GM18508 (cell line): ENCODE data around the gene ARL15.

ENCODE experiments used
- ATAC-seq: cut with Tn5 transposase; IDR thresholded peaks from one replicate; pipeline ENCODE4 v1.9.1; 2021; ENCODE audit warnings: moderate number of reproducible peaks; ENCODE audit not compliant: insufficient read depth, unreplicated experiment

Gene ARL15

DNA sequence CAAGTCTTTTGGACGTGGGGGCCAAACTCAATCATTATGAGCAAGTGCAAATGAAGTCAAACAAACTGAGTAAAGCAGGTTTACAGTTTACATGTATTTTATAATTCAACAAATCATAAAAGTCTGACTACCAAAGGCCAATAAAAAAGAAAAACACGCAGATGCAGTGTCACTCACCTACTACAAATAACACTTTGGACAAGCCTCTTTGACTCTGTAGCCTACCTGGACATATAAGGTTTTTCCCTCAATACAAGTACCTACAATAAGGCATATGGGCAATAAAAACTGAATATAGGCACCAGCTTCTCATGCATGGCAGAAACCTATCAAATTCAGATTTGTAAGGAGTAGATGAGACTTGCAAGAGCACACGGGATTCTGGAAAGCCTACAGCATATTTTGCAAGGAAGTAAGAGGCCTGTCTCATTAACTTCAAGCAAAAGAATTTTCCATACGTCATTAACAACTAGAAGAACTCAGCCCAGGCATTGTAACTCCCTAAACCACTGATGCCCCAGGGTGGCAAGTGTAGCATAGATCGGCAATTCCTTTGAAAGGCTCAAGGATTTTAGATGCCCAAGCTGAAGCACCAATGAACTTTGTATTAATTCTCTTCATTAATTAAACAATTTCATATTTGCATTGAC lies 21.7 kb downstream of the ARL15 start:
- ATAC-seq, result no peak

DNA sequence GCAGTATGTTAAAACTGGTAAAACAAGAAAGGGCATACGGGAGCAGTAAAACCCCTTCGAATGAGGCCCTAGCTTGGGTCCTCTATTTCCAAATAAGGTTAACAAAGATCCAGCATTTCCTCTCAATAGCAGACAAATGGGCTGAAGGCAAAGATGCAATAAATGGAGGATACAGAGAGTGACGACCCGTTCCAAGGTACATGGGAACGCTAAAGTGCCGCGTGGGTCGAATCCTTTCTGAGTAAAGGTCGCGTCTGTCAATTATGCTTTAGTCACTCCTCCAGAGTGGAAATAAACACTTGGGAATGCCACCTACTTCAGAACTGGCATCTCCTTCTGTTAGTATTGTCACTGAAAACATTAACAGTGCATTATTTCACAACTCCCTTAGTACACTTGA lies 24.7 kb downstream of the ARL15 start:
- ATAC-seq, result no peak

DNA sequence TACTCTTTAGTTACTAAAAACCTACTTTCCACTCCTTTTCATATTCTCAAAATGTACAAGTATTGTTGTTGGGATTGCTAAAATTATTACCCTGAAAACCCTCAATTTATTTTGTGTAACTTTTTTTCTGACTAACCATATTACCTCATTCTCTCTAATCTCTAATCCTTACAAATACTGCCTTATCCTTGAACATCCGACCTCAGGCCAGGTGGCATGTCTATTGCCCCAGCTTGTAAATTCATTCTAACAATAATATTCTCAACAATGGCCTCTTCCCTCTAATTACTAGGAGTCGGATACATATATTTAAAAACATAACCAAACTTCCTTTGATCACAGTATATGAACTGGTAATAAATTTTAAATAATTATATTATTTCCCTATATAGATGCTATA lies 25.8 kb downstream of the ARL15 start:
- ATAC-seq, result no peak

DNA sequence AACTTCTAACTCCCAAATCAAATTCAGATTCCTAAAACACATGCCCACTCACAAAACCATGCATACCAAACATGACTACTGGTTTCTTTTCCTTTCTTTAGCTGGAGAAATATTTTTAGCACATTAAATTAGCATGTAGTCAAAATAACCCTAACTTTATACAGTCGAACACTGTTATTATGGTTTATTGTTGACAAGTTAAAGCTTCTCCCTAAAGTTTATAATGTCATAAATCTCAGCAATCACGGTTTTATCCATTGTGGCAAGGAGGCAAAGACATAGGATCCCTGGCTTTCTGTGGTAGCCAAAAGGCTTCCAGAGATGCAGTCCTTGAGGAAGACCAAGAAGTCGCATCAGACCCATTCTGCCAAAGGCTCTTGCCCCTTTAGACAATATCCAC lies 27.5 kb downstream of the ARL15 start:
- ATAC-seq, result no peak

DNA sequence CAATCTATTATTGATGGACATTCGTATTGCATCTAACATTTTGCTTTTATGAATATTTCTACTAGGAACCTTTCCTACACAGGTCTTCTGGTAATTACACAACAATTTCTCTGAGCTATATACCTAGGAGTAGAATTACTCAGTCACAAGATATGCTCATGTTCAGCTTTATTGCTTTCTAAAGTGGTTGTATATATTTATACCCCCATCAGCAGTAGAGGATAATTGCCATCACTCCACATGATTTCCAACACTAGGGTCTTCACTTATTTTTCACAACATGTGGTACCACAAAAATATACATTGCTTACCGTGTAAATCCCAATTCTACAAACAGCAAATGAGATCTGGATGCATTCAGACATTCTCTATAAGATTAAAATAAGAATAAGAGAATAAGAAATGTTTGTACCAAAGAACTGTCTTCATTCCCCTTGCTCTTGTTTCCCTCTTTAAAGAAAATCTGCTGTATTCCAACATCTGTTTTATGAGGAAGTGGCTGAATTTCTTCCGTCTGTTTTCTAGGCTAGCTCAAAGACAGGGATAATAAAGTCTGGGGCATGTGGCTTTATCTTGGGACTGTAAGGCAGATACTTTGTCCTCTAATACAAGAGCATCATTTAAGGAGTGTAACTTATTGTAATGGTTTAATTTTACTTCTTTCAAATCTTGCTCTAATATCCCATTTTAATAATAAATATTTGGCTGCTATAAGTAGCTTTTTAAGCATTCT lies 28.2 kb downstream of the ARL15 start:
- ATAC-seq, result no peak

DNA sequence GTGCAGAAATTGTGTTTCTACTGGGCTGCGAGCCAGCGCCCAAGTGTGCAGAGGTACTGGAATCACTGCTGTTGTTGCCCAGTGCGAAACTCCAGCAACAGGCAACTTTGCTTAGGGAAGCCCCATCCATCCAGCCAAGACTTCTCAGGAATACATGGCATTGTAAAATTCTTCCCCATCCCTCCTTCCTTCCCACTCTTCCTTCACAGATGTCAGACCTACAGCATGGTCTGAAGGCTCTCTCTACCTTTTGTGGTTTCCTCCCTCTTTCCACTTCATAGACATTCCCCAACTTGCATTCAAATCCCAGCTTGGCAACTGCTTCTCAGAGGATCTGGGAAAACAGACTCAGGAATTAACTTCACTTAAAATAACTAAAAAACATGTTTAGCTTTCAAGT lies 30.4 kb downstream of the ARL15 start:
- ATAC-seq, result no peak

DNA sequence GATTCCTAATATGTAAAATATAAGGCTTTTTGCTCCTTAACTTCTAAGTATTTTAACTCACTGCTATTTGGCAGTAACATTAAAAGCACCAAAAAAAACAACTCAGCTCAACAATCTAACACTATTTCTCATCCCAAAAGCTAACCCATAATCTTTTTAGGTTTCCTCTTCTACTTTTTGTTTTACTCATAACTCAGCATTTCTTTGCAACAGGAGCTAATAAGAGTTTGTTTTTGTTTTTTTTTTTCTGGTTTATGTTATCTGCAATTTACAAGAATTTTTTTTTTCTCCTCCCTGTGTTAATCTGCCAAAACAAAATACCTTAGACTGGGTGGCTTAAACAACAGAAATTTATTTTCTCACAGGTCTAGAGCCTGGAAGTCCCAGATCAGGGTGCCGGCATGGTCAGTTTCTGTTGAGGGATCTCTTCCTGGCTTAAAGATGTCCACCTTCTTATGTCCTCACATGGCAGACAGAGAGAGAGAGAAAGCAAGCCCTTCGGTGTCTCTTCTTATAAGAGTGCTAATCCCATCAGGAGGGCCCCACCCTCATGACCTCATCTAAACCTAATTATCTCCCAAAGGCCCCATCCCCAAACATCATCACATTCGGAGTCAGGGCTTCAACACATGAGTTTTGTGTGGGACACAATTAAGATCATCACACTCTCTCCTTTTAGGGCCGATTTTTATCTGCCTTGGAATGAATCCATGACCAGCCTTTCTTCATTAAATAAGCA lies 31.2 kb downstream of the ARL15 start:
- no peak for ATAC-seq

DNA sequence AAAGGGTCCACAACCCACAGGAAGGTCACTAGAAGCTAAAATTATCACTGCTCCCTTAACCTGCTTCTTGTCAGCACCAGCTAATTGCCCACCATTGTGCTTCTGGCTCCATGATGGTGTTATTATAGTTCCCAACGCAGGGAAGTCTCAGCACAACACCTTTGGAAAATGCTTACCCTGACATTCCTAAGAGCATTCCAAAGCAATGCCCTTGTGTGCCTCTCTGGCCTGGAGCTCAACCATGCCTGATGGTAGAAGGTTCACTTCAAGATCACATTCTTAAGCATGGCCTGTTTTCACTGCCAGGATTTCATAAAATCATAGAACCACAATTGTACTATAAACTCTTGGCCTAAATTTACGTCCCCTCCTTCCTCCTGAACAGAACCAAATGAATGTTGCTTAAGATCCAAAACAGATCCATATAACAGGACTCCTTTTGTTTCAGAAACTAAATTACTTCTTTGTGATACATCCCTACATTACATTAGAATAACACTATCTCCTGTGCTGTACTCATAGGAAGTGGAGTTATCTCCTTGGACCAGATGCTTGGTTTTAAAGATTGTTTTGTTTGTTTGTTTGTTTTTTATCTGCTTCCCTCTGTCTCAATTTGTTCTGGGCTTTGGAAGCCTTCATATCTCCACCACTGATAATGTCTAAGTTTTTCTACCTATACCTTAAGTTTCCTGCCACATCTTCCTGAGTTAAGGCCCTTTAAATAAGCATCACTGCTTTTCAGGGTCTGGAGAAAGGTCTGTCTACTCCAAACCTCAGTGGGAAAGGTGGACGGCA lies 32.1 kb downstream of the ARL15 start:
- ATAC-seq, result no peak

DNA sequence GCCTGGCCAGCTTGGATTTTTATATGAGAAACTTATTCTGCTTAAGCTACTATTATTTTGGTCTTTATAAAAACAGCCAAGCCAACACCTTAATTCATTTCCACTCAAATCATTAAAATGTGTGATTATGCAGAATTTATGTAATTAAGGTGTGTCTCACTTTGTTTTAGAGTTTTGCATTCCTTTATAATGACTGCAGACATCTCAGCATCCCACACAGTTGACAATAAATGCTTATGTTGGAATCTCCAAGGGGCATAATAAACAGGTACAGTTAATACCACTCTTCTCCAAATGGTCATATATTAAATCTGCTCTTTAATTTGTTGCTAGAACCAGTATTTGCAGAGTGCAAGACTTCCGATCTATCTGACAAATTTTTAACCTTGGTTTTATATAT lies 34.3 kb downstream of the ARL15 start:
- no peak for ATAC-seq

DNA sequence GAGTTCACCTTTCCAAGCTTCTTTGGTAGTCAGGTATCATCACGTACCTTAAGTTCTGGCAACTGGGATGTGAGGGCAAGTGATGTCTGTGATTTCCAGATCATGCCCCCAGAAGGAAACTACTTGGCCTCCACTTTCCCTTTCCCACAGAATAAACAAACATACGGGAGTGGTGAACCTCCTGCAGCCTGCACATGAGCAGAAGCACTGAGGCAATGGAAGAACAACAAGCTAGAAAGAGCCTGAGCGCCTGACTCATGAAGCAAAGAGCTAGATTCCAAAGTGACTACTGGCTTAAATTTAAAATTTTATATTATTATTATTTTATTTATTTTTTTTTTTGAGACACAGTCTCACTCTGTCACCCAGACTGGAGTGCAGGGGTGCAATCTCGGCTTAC lies 35.0 kb downstream of the ARL15 start:
- ATAC-seq, result no peak

DNA sequence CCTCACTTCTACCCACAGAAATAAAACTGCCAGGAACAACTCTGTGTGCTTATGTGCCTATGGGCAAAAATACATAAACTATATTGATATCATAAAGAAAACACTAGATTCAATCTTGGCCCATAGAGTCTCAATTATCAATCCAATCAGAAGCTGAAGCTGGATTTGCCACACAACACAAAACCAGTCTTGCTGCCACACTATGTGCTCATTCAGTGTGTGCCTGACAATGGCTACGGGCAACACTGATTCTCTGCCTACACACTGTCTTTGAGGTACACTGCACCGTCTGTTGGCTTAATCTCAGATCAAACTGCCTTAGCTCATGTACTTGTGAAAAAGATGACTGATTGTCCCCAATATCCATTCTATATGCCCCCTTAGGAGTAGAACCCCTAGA lies 35.4 kb downstream of the ARL15 start:
- no peak for ATAC-seq

DNA sequence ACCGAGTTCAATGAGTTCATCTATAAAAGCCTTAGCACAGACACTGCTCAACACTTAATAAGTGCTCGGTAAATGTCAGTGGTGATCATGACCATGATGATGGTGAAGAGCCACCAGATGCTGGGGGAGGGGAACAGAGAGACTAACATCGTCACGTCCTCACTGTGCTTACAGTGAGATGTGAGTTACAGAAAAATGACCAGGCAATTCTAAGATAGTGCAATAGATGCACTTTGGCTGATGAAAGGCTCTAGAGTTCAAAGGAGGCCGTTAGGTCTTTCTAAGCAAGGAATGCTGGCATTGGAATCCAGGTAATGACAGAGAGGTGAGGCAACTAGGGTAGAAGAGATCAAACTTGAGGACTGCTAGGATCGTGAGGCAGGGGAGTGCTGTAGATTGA lies 36.7 kb downstream of the ARL15 start:
- ATAC-seq, result no peak

DNA sequence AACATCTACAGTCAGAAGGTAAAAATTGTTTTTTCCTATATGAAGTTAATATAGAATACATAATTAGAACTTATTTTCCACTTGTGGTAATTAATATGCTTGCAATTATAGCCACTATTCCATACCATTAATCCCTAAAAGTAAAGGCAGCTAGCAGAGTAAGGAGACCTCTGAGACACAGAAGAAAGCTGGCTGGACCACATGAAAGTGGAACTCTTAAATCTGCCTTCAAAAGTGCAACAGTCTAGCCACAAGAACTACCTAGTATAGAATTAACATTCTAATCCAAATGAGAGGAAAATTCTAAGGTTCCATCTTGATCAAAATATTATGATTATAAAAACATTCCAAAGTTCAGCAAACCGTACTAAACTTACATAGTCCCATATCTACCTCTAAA lies 37.6 kb downstream of the ARL15 start:
- ATAC-seq, result no peak

DNA sequence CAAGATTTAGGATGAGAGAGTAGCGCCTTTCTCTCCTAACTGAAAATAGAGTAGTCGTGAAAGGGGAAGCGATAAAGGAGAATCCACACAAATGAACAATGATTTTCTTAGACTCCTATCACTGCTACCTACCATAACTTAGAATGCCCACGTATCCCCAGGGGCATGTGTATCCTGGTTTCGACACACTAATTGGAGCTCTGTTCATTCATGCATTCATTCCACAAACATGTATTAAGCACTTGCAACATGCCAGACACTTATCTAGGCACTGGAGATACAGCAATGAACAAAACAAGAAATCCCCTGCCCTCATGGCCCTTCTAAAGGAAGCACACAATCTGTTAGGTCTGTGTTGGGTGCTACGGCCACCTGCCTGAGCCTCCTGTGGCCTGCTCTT lies 40.0 kb downstream of the ARL15 start:
- ATAC-seq, result no peak

DNA sequence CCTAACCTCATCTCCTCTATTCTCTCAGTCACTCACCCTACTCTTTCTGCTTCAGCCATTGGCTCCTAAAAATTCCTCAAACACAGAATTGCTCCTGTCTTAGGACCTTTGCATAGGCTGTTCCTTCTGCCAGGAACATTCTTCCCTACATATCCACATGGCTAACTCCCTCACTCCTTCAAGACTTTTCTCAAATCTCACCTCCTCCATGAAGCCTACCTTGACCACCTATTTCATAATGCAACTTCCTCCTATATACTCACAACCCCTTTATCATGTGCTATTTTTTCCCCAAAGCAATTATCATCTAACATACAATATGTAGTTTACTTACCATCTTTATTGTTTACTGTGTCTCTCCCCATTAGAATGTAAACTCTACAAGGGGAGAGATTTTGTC lies 45.8 kb downstream of the ARL15 start:
- no peak for ATAC-seq

DNA sequence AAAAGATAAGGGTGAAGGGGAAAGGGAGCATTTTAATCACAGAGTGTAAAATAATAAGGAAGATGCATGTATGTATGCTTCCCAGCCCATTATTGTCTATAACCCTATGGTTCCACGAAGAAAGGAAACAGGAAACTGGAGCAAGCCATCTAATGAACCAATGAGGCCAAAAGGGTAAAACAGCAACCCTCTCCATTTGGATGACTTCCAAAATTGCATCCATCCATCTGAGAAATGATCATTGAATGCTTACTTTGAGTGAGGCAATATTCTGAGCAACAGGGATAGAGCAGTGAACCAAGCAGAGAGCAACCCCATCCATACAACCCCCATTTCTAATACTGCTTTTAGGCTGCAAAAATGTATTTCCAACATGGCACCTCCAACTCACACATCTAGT lies 46.9 kb downstream of the ARL15 start:
- ATAC-seq, result no peak

DNA sequence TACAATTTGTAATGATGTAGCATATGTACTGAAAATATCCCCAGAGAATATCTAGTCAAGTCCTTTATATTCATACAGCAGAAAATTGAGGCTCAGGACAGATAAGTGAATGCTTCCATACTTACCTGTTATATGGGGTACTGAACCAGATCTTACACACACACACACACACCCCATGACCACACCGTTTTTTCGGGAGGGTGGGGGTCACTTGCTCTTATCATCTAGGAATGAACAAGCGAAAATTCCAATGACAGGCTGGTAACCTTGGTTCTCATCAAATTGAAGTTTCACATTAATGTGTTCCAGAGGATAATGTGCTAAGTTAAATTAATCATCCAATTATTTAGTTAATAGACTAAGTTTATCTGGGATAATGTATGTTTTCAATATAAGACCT lies 48.8 kb downstream of the ARL15 start:
- no peak for ATAC-seq

DNA sequence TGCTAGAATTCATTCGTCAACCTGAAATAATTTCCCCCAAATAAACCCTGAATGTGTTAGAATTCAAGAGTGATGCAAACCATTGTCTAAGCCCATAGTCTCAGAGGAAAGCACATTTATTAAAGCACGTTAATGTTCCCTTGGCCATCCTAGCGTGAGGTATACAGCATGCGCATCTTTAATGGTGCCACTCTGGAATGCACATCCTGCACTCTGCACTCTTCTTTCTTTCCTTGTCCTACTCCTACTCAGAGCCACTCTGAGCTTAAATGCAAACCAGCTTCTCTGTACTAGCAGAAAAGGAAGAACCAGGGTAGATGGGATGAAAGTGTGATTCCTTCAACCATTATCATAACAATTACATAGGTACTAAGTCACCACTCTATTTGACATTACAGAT lies 50.4 kb downstream of the ARL15 start:
- no peak for ATAC-seq

DNA sequence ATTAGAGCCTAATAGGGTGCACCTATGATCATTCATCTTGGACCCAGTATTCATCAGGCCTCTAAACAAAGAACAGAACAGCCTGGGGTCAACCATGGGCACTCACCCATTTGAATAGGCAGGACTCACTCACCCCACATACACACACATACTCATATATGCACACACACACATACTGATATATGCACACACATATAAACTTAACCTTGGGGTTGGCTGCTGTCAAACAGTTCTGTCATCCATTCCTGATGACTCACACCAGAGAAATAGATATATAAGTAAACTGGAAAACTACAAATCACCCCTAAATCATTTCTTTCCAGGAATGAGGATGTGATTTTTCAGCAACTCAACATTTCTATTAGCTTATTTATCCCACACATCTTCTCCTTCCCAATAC lies 51.3 kb downstream of the ARL15 start:
- no peak for ATAC-seq

DNA sequence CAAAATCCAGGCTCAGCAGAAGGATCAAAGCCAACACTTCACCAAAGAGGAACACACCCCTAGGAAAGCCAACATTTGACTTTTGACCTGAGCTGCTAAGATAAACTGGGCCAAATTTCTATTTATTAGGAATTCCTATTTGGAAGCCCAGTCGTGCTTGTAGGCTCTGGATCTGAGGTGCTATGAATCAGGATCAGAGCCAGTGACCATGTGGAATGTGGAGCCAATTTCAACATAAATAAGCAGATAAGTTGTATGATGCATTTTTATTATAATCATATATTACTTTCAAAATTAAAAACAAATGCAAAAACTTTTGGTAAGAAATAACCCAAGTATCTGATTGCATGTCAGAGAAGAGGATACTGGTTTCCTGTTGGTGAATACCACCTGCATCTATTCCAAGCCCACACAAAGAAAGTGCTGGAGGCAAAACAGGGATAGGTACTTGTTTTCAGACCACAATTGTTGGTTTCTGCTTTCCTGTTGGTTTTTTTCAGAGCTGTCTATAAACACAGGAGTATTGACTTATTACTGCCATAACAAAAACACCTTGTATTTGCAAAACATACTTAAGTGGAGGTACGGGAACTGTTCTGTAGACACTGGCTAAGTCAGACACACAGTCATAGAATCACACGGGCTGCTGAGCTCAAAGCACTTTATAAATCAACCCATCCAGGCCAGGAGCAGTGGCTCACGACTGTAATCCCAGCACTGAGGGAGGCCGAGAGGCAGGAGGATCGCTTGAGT lies 52.8 kb downstream of the ARL15 start:
- ATAC-seq, result no peak
